Measurements from ENCODE around the gene STMN3.
A peak's percentile ranks its signal among the peaks of the same experiment; 100 is the strongest.

STMN3 gene

GRCh38 chr20:63652192-63652980, 838 bp downstream of the STMN3 start (continued):
- no peak for TF ChIP-seq ZBTB49 (tag by site-specific recombination; IDR thresholded peaks at IDR 0.05; ENCODE audit: low read depth)
- TF ChIP-seq ZNF701 (tag by site-specific recombination; IDR thresholded peaks at IDR 0.05): no peak
- no peak for TF ChIP-seq ZSCAN30 (tag by site-specific recombination; IDR thresholded peaks at IDR 0.05)
- TF ChIP-seq ZNF202 (tag by site-specific recombination; IDR thresholded peaks at IDR 0.05; ENCODE audit: borderline replicate concordance): no peak
- TF ChIP-seq SP3 (tag by site-specific recombination; IDR thresholded peaks at IDR 0.05): peak; percentile 95
- no peak for TF ChIP-seq HOXA7 (CRISPR knock-in tag; IDR thresholded peaks at IDR 0.05; ENCODE audit: borderline replicate concordance)
- TF ChIP-seq KLF9 (tag by site-specific recombination; IDR thresholded peaks at IDR 0.05; ENCODE audit: low read depth): peak; percentile 65
- TF ChIP-seq ZNF830 (tag by site-specific recombination; IDR thresholded peaks at IDR 0.05; ENCODE audit: low read depth): no peak
- TF ChIP-seq GLI4 (tag by site-specific recombination; IDR thresholded peaks at IDR 0.05): no peak
- TF ChIP-seq ZNF548 (tag by site-specific recombination; IDR thresholded peaks at IDR 0.05): no peak
- TF ChIP-seq ZSCAN23 (tag by site-specific recombination; IDR thresholded peaks at IDR 0.05): no peak
- TF ChIP-seq ZNF555 (tag by site-specific recombination; conservative IDR thresholded peaks at IDR 0.05): no peak
- peak; percentile 97 for TF ChIP-seq ZFHX2 (tag by site-specific recombination; conservative IDR thresholded peaks at IDR 0.05)
- TF ChIP-seq ZBTB10 (tag by site-specific recombination; IDR thresholded peaks at IDR 0.05): peak; percentile 50
- TF ChIP-seq ZNF184 (tag by site-specific recombination; IDR thresholded peaks at IDR 0.05): no peak
- TF ChIP-seq ZNF148 (tag by site-specific recombination; IDR thresholded peaks at IDR 0.05; ENCODE audit: borderline replicate concordance): no peak
- TF ChIP-seq ZBTB11 (tag by site-specific recombination; conservative IDR thresholded peaks at IDR 0.05; ENCODE audit: low read depth): 0 out of 2 replicates have a peak, but pooled peaks have one; percentile 10
- peak; percentile 93 for TF ChIP-seq ZBTB8A (tag by site-specific recombination; IDR thresholded peaks at IDR 0.05)
- no peak for TF ChIP-seq KLF10 (tag by site-specific recombination; IDR thresholded peaks at IDR 0.05)
- no peak for TF ChIP-seq WT1 (tag by site-specific recombination; IDR thresholded peaks at IDR 0.05)
- TF ChIP-seq KLF8 (tag by site-specific recombination; IDR thresholded peaks at IDR 0.05): peak; percentile 51; the same call in 1 of the 2 replicates
- TF ChIP-seq ZSCAN4 (tag by site-specific recombination; IDR thresholded peaks at IDR 0.05): no peak
- no peak for TF ChIP-seq OSR2 (tag by site-specific recombination; IDR thresholded peaks at IDR 0.05)
- no peak for TF ChIP-seq ZNF529 (tag by site-specific recombination; IDR thresholded peaks at IDR 0.05; ENCODE audit: insufficient replicate concordance)
- no peak for TF ChIP-seq ZNF510 (tag by site-specific recombination; IDR thresholded peaks at IDR 0.05; ENCODE audit: insufficient replicate concordance)
- TF ChIP-seq ZNF521 (tag by site-specific recombination; IDR thresholded peaks at IDR 0.05): no peak
- TF ChIP-seq ZNF16 (tag by site-specific recombination; IDR thresholded peaks at IDR 0.05; ENCODE audit: low read depth): no peak
- no peak for TF ChIP-seq ZNF19 (tag by site-specific recombination; IDR thresholded peaks at IDR 0.05; ENCODE audit: low read depth)

Measured in HEK293 (cell line).